ENCODE measurements around the gene TP63.

Gene TP63

DNA sequence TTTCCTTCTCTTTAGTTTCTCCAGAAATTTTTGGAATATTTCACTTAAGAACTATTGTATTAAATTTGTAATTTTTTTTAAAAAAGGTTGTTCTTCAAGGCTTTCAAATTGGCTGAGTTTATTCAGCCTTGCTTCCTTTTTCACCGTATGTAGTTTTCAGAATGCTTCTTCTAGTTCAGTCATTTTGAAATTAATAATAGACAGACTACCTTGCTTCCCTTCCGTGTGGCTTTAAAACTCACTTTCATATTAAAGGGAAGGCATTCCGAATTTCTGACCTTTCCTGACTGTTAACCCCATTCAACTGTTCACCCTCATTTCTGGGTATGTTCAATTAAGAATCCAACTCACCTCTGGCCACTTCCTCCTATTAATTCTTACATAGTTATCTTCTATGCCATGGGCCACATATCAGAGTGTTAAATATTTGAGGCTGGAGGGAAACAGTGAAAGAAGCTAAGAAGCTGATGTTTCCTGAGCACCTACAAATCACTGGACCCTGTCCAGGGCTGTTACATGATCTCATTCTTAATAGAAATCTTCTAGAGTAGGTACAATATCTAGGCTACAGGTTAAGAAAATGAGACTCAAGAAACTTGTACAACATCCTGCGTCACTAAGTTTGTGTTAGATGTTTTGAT is 252.0 kb downstream of the TP63 start:
- no peak for DNase-seq

DNA sequence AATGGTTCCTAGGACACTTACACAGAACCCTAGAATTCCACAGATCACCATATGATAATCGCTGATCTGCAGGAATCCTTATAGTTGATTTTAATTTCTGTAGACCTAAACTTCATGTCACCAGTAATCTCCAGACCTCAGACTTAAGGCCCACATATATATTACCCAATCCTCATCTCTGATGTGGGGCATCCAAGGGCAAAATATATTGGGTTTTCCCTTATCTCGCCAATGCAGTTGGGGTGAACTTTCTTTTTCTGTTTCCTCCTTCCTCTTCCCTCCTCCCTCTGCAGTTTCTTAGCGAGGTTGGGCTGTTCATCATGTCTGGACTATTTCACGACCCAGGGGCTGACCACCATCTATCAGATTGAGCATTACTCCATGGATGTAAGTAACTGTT is 259.3 kb downstream of the TP63 start:
- no peak for DNase-seq

DNA sequence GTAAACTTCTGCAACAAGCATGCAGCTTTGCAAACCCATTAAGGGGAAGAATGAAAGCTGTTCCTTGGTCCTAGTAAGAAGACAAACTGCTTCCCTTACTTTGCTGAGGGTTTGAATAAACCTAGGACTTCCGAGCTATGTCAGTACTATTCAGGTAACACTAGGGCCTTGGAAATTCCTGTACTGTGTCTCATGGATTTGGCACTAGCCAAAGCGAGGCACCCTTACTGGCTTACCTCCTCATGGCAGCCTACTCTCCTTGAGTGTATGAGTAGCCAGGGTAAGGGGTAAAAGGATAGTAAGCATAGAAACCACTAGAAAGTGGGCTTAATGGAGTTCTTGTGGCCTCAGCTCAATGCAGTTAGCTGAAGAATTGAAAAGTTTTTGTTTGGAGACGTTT is 265.3 kb downstream of the TP63 start:
- no peak for DNase-seq

DNA sequence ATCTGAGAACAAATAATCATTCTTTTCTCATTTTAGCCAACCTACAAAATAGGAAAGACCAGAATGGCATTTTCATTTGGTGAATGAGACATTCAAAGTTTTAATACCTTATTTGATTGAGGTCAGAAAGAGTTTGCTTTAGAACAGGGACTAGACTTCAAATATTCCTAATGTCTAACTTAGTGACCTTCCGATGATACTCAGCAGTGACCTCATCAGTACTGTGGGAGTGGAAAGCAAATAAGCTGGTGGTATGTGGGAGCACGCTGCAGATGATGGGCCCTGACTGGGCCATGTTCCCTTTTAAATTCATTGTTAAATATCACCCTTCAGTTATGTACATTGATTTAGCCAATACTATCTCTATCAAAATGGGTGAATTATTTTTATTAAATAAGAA is 266.2 kb downstream of the TP63 start:
- no peak for DNase-seq

DNA sequence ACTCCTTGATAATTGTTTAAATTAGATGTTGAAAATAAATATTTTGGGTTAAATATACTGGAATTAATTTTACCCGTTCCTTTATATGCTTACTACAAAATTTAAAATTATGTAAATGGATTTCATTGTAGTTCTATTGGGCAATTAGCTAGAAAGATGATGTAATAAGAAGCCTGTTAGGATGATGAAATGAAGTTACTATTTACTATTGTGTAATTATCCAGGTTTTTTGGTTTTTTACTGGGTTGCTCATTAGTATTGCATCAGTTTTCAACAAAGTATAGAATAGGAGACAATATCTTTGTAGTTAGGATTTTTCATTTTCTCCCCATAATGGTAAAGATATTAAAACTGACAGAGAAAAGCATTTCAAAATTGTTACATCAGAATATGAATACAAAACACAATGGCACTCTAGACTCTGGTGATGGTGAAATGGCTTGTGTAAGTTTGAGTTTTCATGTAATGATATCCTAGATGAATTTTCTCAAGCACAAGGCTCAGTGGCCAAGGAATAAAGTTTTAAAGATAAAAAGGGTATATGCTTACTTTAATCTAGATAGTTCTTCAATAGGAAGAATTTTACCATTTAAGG is 267.5 kb downstream of the TP63 start:
- DNase-seq, result no peak

DNA sequence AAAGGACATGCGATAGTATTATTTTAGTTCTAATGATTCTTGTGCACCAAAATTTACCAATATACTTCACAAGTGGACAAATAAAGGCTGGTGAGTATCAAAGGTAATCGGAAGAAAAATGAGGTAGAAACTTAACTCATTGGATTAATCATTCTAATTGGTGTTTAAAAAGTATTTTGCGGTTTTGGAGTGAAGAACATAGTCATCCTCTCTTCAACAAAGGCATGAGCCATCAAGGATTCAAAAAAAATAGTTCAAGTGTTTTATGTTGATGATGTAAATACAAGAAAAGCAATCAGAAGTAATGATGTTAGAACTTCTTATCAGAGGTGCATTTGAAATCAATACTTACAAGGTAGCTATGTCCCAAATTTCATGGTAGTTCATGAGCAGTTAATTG is 268.0 kb downstream of the TP63 start:
- no peak for DNase-seq

DNA sequence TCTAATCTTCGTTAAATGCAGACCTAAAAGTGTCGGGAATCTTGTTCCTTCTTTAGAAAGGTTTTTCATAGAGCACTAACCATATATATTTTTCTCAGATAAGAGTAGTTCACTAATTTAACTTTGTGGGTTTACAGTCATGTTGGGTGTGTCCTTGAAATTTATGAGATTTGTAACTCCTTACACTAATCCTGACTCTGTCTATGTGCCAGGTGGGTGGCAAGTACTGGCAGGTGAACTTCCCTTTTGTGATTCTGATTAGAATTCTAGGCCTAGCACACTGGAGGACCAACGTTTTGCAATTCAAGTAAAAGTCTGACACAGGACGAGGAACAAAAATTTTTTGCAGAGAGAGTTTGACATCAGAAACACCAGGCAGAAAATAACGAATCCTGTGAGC is 269.4 kb downstream of the TP63 start:
- DNase-seq, result no peak

DNA sequence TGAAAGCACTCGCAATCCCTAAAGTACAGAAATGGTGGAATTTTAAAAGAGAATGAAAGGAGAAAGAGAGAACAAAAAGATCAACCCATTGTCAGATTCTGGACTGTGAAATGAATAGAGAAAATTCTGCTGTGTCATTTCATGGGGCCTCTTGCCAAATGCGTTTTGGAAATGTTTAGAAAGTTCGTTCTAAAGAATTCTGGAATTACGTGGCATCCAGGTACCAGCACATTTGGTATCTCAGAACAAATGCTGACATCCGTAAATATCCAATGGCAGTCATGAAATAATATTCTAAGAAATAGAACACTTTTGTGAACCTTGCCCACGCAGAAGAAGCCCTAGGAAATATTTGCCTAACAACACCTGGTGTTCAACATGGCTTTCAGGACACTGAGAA is 270.3 kb downstream of the TP63 start:
- DNase-seq, result no peak

DNA sequence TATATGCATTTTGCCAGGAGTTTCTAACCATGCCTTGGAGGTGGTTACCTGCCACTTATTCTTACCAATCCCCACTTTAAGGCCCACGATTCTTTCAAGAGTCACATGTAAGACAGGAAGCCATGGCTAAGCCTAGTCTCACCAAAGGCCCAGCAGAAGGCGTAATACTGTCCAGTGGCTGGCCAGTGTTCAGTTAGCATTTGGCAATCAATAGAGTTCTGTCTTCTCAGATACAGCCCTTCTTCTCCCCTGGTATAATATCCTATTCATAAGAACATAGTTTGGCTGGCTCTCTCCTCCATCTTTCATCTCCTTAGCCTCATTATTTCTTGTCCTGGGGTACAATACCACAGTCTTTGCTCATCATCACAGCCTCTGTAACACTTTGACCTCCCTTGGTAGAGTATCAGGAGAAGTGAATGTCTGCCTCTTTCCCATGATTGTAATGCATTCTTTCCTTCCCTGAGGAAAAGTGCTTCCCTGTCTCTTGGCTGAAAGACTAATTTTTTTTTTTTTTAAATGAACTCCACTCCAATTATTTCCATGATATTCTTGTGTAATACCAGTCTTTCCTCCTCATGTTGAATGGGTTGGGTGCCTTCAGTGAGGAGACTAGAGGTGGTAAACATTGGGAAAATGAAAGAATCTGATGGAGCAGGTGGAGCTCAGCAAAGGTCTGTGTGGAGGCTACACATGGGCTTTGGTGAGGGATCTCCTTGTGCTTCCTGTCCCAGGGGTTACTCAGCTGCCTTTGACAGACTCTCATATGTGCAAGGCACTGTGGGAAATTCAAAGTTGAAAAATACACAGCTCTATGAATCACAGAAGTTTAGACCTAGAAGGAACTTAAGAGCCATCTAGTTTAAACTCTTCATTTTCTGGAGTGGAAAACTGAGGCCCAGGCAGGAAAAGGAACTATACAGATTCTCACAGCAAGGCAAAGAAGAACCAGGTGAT is 271.3 kb downstream of the TP63 start:
- DNase-seq, result no peak

DNA sequence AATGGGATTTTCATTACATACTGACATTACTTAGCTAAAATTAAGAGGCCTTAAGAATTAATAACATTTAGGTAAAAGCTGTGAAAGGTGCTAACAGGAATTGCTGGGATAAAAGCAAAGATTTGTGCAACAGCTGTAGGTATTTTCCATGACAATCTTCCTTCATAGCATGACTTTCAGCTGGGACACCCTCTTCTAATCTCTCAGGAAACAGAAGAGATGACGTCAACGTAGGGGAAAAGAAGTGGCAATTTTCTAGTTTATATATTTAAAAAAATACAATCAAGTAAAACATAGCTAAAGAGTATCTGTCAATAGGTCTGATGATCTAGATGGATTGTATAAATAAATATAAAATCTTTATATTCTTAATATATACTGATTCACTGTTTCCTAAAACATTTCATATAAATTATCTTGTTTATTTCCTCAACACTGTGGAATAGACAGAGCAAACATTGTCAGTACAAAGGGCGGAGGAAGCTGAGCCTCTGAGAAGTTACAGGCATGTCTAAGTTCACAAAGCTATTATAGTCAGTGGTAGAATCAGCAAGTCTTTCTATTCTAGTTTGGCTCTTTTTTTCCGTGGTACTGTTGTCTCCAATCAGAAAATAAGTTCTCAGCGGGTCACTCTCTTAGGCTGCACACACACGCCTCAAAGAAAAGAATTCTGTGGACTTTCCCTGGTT is 272.5 kb downstream of the TP63 start:
- no peak for DNase-seq

DNA sequence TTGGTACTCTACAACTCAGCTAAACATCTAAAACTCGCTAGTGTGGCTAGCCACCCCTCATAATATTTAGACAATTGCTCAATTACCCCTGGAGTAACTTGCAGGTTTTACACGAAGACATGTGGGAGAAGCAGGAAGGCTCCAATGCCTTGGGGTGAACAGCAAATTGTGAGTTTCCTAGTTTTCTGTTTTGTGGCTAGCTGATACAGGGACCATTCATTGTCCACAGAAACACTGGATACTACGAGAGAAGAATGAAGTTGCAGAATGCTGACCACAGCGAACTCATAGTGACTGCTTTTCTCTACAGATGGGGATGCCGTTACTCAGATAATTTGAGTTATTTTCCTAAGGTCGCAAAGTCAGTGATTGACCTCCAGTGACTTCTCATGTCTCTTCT is 276.6 kb downstream of the TP63 start:
- DNase-seq, result no peak

DNA sequence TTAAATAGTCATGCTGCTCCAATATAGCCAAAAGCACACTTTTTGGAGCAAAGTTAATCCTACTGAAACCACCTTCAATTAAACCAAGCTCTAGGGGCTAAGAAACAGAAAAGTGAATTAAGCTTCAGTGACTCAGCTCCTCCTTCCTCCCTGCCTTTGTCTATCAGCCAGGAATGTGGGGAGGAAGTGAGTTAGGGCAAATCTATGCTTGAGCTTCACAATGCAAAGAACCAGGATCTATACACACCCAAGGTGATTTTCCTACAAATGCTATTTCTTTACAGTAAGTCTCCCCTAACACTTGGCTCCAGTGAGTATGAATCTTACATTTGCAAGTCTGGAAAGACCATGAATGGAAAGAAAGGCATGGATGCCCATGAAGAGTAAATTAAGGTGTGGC is 277.5 kb downstream of the TP63 start:
- DNase-seq, result no peak

DNA sequence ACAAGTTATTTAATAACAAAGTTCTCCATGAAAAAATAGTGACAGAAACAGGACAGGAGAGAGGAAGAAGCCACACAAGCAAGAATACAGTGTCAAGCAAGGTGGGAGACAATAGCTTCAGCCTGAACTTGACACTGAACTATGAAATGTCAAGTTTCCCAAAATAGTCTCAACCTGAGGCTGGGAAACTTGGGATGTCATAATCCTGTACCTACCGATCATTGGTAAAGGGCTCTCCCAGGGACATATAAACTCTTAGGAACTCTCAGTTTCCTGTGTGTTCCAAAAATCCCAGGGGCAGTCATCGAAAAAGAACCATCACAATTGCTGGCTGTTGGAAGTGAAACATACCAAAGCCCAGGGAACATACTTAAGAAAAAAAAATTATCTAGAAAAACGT is 277.9 kb downstream of the TP63 start:
- no peak for DNase-seq

DNA sequence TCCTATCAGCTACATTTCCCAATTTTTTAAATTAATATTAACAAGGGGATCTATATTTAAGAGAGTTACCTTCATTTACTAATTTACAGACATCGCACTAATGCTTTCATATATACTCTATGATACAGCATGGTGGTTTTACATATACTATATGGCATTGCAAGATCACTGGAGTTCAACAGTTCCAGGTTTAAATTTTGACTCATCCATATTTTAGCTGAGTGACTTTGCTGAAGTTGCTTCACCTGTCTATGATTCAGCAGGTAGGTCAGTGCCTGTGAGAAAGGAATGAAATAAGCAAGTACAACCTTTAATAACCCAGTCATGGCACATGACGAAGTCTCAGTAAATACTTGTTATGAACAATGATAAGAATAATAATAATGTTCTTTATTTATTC is 278.4 kb downstream of the TP63 start:
- no peak for DNase-seq

DNA sequence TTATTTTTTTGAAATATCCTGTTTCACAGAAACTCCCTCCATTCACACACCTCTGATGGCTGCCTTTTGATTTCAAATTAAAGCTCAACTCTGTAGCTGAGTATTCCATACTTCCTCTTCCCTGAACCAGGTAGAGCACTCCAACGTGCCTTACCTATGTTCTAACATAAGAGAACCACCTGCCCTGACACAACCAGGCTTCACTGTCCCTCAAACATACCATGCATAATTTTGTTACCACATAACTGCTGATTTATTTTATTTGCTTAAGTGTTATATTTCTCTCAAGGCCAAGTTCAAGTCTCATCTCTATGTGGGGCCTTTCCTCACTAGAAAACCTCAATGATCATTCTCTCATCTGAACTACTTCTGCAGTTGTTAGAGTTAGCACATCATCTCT is 279.8 kb downstream of the TP63 start:
- no peak for DNase-seq

DNA sequence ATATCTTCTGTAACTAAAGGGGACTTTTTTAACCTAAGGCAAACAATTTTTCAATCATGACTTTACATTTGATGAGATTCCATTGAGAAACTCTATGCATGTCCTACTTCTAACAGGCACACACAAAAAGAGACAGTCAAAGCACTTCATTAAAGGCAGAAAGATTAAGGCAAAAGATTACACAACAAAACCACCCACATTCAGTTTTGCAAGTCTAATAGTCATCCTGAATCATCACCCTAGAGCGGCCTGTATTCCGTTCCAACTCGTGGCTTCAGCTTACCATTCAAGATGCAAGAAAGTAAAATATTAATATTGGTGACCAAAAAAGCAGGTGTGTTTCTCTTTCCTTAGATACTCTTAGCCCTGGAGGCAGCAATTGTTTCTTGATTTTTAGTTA is 283.6 kb downstream of the TP63 start:
- no peak for DNase-seq

DNA sequence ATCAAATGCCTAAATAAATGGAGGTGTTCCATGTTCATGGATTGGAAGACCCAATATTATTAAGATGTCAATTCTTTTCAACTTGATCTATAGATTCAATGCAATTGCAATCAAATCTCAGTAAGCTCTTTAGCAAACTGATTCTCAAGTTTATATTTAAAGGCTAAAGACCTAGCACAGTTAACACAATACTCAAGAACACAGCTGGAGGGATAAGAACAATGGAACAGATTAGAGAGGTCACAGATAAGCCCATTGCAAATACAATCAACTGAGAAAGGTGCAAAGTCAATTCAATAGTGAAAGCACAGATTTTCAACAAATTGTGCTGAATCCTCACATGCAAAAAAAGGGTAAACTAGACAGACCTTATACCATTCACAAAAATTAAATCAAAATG is 290.6 kb downstream of the TP63 start:
- DNase-seq, result no peak

DNA sequence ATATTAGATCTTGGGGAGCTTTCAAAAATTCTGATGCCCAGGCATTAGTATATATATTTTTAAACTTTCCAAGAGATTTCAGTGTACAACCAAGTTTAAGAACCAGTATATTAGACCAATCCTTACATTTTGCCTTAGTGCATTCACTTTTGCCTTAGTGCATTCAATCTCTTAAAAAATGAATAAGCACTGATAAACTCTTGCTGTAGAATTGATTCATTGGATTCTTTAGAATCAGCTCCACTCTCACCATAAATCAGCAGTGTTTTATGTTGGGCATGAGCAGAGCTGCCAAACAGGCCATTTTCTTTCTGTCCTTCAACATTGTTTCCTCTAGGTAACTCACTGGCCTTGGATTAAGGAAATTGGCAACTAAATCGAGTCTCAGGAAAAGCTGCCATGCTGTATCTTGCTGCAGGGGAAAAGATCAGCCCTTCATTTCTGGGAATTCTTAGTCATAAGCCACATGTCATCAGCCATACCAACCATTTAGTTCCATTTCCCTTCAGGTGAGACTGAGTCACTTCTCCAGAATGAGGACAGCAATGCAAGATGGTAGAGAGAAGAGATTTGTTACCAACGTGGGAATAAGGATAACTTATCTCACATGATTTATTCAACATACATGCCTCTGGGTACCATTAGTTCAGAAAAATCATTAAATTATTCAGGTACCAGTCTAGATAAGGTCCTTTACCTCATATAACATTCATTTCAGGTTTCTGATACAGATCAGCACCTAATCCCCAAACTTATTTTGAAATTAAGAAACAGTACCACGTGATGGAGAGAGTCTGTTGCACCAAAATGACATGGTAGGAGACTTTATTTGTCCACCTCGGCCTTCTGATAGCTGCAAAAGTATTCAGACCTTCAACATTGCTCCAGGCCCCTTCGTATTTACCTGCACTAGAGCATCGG is 297.0 kb downstream of the TP63 start:
- DNase-seq, result no peak

DNA sequence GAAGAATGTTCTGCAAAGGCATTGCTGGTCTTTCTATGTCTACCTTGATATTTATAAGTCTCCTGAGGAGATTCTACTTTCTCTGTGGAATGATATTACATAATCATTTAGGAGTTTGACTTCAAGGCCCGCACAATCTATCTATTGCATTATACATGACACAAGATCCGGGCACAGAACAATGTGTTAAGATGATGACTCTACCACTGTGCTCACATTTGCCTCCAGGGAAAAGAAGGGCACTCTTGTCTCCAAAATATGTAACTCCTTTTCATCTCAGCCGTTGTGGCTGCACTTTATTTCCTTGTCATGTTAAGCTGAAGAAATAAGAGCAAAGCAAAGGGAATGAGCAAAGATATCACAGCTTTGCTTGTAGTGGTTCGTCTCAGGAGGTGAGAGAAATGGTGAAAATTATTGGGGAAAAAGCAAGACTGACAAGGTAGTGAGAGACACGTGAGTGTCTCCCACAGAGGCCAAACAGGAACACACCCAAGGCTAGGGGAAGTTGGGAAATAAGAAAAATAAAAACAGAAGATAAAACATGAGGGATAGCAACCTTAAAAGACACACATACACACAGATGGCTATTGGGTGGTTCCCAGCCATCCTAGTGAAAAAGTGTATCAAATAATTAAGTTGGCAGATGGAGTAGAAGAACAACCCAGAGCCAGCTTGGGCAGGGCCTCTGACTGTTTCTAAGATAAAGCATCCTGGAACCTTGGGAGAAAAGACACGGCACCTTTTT is 305.2 kb downstream of the TP63 start:
- no peak for DNase-seq

DNA sequence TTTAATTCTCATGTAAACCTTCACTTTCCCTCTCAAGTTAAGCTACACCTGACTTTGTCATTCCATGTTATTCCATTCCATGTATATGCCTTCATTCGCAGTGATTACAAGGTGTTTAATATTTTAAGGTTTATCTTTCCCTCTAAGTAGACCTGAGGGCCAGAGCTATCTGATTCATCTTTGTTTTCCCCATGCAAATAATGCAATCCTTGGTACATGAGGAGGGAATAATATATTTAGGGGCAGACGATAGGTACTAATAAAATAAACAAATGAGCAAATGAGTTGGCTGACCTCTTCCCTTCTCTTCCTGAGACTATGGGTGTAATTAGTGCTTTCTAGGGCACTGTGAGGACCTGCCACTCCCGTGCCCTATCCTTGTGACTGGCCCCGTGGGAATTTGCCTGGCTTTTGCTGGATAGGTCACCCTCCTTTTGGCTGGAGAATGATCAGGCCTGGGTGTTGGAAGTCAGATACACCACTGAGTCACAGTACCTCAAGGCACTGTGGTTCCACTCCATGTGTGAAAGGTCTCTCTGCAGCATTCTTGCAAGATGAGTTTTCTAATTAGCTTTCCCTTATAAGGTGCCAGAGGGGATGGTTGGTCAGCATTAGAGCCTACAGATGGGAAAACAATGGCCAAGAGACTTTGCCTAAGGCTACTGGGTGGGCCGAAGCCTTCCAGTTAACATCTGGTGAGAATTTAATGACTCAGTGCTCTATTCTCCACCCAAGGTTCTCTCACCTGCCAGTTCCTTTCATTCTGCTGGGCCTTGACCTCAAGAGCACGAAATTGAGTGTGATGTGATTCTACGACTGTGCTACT is 306.3 kb downstream of the TP63 start:
- no peak for DNase-seq

DNA sequence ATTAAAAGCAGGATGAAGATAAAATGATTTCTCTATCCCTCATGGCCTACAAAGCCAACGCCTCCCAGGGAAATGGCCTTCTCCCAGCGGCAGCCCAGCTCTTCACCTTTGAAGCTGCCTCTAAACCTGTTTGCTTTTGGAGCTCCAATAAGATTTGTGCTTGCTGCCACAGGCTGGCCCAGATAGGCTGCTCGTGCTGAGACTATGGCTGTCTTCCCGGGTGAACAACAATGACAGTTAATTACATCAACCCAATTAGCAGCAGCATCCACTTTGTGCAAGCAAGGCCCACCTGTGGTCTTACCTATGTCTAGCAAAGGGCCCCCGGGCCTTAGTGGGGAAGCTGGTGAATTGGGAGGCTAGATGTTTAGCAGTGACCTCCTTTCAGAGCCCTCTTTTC is 309.9 kb downstream of the TP63 start:
- DNase-seq, result no peak

Measured in NCI-H345 (cell line).